H1 (cell line): Measurements from ENCODE around the gene HS6ST3.

Source experiments
- ATF3 ChIP-seq: IDR thresholded peaks from 2 replicates; pipeline ENCODE4 v1.6.1; 2011; ENCODE audit warnings: low read depth, mild to moderate bottlenecking, low read length; ENCODE audit not compliant: insufficient read depth
- BCL11A ChIP-seq, 2 experiments: IDR thresholded peaks; one replicate each; pipeline ENCODE4 v1.6.1; 2011; ENCODE audit warnings: low read depth in 2 of 2, low read length in 2 of 2, mild to moderate bottlenecking in 2 of 2
- CEBPB ChIP-seq: IDR thresholded peaks from 2 replicates; pipeline ENCODE4 v1.6.1; 2012; ENCODE audit warnings: low read depth, low read length
- CHD2 ChIP-seq: IDR thresholded peaks from 2 replicates; pipeline ENCODE4 v1.6.1; 2012; ENCODE audit warnings: low read length, improper control_type of control experiment
- CTCF ChIP-seq, 3 experiments: IDR thresholded peaks; 1 replicate in 2 of 3; 2 replicates in 1 of 3; pipeline versions ENCODE4 v1.5.1 to v1.6.1; 2011; ENCODE audit warnings: low read length in 3 of 3, mild to moderate bottlenecking in 3 of 3, inconsistent platforms in 2 of 3, low read depth in 1 of 3, moderate library complexity in 1 of 3; ENCODE audit not compliant: insufficient read depth in 1 of 3; ENCODE audit errors: control extremely low read depth in 1 of 3
- EZH2 ChIP-seq: fragments of 200-600 bp; sonication (generic); IDR thresholded peaks from 2 replicates; pipeline ENCODE4 v1.7.1; 2012; ENCODE audit warnings: low read depth, mild to moderate bottlenecking, moderate library complexity, low read length, inconsistent platforms; ENCODE audit not compliant: severe bottlenecking
- FOSL1 ChIP-seq: IDR thresholded peaks from 2 replicates; pipeline ENCODE4 v1.6.1; 2011; ENCODE audit warnings: mild to moderate bottlenecking, low read depth, low read length, moderate library complexity; ENCODE audit not compliant: insufficient read depth
- PHF8 ChIP-seq: fragments of 200-600 bp; sonication (generic); conservative IDR thresholded peaks from 2 replicates; pipeline ENCODE4 v1.7.1; 2012; ENCODE audit warnings: low read depth, mild to moderate bottlenecking, inconsistent platforms, low read length, moderate library complexity
- POLR2AphosphoS5 ChIP-seq: IDR thresholded peaks from 2 replicates; pipeline ENCODE4 v1.6.1; 2011; ENCODE audit warnings: low read depth, low read length
- USF2 ChIP-seq: IDR thresholded peaks from 2 replicates; pipeline ENCODE4 v1.6.1; 2011; ENCODE audit warnings: low read length, improper control_type of control experiment

GRCh38 chr13:96637039-96637438 lies 547.1 kb downstream of the HS6ST3 start:
- TF ChIP-seq CTCF (IDR thresholded peaks at IDR 0.05; ENCODE audit: control extremely low read depth in 1 of 3, insufficient read depth in 1 of 3, low read depth in 1 of 3, low read length in 3 of 3): no peak
- no peak for TF ChIP-seq POLR2AphosphoS5
- TF ChIP-seq EZH2: no peak
- no peak for TF ChIP-seq BCL11A (IDR thresholded peaks at IDR 0.05; ENCODE audit: low read depth in 2 of 2, low read length in 2 of 2)
- TF ChIP-seq CHD2: no peak
- no peak for TF ChIP-seq CEBPB
- TF ChIP-seq USF2: no peak
- no peak for TF ChIP-seq FOSL1
- no peak for TF ChIP-seq PHF8
- TF ChIP-seq ATF3: no peak
